SHP77 (cell line): ENCODE measurements around the gene PXDC1.
"Not testable (repeated sequence)": the region's sequence is repeated elsewhere in the genome, so short reads cannot be mapped to it uniquely, and the experiment has no call there.

Source experiments
- DNase-seq, 2 experiments: peaks; one replicate each; lab custom pipeline; 2025; lab: John Stamatoyannopoulos, UW

PXDC1 gene

DNA sequence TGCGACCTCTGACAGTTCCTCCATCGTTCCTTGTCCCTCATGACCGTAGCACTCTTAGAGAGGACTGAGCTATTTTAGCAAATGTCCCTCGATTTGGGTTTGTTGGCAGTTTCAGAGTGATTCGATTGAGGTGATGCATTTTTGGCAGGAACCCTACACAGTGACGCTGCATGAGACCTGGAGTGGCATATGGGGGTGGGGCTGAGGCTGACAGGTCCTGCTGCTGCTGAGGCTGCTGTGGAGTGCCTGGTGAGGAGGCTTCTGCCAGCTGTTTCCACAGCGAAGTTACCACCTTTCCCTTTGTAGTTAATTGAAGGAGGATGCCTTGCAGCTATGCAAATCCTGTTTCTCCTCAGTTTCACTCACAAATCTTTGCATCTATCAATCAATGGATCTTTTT lies 19.8 kb downstream of the PXDC1 start:
- DNase-seq, result peak in 1 of 2 experiments; percentile 7

DNA sequence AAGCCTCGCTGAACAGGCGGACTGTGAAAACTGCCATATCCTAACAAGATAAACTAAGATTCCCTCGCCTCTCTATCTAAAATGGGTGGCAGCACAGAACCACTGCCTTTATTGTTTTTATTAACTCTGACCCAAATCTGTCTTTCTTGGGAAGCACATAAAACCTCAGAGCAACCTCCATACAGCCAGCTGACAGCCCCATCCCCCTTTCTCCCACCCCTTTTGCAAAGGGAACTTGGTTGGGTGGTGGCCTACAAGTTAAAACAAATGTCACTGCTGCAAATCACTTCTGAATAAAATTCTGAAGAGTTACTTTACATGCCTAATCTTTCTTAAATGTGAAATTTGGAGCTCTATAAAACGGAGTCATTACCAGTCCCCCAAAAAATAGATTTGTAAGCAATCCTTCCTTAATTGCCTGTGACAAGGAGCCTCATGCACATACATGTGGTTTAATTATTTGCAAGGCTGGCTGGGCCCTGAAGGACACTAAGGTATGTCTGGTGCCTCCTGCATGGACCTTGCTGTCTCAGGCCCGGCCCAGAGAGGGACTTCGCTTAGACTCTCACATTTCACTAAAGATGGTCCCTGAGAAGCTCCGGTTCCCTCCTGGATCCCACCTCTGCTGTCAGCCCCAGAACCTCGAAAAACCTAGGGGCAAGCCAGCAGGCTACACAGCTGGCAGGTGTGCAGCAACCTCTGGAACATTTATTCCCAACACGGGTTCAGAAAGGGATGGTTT lies 21.7 kb downstream of the PXDC1 start:
- DNase-seq, result no peak

DNA sequence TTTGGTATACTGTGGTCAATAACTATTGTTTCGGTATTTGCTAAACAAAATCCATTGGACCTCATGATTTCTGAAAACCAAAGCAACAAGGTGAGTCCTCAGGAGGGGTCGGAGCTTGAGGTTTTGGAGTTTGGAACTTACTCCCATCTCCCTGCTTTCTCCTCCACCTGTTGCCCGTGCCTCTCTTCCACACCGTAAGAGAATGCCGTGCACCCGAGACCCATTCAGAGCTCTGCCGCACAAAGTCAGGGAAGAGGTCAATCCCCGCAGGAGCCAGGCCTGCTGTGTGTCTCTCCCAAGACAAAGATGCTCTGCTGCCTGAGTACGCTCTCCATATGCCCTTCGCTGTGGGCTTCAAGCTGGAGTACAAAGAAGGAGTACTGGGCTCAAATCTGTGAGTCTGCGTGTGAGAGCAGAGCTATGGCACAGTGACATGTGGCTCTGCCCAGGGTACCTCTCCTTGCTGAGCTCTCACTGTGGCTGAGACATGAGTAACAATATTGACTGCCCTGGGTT lies 23.9 kb downstream of the PXDC1 start:
- no peak for DNase-seq

DNA sequence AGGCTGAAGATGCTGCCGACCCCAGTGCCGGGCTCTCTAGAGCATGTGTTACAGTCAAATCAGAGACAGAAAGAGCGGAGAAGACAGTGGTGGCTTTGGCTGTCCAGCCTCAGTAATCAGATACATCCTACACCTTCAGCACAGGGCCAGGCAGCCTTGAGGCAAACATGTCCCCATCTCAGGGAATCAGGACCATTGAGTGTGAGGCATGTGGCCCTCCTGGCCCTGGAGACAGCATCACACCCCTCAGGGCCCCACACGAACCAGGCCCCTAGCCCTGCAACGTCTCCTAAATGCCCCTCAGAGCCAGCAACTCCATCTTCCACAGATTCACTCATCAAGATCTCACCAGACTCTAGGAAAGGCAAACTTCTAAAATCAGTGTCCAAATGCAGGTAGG lies 24.5 kb downstream of the PXDC1 start:
- DNase-seq, result no peak

DNA sequence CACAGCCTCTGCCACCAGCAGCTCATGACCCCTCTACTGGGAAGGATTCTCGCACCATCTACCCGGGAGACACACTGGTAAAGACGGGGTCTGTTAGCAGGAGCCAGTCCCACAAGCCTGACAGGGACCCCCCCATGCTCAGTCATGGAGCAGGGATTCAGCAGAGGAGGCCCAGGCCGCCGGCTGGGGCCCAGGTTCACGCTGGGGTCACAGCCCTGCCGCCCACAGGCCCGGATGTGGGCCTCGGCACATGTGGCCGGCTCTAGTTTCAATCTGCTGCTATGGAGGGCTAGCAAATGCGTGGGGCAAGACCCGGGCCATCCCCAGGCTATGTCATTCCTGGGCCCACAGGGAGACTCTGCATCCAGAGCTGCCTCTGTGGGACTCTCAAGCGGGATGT lies 25.1 kb downstream of the PXDC1 start:
- no peak for DNase-seq

DNA sequence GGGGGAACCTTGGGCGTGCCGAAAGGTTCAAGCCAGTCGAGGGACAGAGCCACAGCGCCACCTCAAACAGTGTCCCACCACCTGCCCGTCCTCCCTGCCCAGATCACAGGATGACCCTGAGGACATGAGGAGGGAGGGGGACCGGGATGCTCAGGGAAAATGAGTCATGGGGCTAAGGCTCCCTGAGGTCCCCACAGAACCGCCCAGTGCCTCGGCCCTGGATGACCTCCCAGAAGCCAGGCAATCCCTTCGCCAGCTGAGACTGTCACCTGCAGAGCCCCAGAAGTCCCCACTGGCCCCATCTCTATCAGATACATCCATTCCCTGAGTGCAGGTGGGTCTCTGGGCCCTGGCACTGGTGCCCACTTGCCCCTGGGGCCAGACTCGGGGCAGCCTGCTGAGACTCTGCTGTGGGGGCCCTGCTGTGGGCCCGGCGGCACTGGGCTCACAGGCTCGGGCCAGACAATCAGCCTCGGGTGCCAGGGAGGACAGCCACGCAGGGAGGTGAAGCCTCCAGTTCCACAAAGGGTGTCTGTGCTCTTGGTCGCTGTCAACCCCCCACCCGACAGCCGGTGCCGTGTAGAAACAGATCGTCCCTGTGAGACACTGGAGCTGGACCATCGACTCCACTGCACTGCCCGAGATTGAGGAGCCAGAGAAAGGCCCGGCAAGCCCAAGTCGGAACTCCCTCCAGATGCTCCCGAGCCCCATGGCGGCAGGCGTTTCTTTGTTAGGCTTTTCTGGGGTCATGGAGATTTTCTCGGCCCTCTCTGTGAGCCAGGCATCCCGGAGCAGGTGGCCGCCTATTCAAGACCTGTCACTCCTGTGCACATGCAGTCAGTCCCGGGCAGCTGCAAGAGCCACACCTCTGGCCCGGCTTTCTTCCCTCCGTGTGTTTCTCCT lies 26.1 kb downstream of the PXDC1 start:
- no peak for DNase-seq

DNA sequence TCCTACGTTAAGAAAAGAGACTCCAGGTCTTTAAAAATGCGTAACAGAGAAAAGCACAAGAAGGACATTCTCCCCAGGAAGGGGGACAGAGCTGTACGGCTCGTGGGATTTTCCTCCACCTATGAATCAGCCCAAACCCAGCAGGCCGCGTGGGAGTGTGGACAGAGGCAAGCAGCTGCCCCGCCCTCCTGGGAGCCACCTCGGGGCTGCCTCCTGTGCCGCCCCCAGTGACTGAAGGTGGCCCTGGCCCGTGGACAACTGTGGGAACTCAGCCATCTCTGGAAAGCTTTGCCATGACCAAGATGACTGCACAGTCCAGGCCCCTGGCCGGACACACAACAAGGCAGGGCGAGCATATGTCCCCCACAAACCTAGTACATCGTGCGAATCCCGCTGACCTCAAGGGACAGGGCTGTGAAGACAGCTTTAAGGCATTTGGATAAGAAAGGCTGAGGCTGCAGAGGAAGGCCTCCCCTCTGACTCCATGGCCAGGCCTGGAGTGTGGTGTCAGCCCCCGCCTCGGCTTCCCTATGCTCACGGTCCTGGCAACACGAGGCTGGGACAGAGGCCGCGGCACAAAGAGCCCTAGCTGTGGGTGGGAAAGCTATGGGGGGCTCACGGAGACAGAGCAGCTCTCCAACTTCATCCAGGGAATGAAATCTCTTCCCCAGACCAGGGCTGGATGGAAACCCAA lies 26.9 kb downstream of the PXDC1 start:
- DNase-seq, result no peak

DNA sequence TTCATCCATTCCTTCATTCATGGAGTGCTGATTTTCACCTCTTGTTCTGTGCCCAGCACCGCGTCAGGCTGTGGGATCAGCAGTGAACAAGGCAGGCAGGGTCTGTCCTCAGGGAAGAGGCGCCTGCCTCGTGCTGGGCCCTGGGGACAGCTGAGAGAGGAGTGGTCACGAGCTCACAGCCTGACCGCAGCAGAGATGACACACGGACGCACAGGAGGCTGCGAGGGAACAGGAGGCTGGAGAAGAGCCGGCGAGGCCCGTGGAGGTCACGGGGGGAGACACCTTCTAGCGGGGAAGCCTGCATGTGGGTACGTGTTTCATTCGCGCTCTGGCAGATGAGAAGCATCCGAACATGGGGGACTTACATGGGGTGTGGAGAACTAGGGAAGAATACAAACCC lies 27.5 kb downstream of the PXDC1 start:
- no peak for DNase-seq

DNA sequence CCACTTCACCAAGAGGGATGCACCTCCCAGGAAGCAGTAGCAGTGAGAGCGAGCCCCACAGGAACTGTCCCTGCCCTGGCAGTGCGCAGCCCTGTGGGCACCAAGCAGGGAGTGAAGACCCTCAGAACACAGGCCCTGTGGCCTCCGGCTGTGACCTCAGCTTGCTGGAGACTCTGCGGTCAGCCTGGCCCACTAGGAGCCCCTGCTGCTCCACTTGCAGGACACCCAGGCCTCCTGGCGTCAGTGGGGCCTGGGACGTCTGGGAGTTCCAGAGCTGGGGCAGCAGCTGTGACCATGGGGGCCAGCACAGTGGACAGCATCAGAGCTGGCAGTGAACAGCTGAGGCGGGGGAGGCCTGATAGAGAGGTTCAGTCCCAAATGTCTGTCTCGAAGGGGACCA lies 28.3 kb downstream of the PXDC1 start:
- no peak for DNase-seq

DNA sequence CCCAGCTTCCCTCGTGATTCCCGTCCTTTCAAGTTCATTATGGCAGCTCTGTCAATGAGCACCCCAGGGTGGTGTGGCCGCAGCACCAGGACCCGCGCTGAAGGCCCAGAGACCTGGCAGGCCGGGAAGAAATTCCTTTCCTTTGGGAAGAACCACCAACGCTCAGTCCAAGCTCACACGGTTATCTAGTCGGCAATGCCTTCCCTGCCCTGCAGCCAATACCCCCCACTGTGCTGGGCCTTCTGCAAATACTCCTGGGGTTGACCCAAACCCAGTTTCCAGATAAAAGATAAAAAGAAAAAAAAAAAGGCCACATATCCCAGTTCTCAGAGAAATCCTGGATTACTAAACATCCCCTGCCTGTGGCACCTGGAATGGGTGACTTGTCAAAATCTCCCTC lies 28.7 kb downstream of the PXDC1 start:
- DNase-seq, result no peak

DNA sequence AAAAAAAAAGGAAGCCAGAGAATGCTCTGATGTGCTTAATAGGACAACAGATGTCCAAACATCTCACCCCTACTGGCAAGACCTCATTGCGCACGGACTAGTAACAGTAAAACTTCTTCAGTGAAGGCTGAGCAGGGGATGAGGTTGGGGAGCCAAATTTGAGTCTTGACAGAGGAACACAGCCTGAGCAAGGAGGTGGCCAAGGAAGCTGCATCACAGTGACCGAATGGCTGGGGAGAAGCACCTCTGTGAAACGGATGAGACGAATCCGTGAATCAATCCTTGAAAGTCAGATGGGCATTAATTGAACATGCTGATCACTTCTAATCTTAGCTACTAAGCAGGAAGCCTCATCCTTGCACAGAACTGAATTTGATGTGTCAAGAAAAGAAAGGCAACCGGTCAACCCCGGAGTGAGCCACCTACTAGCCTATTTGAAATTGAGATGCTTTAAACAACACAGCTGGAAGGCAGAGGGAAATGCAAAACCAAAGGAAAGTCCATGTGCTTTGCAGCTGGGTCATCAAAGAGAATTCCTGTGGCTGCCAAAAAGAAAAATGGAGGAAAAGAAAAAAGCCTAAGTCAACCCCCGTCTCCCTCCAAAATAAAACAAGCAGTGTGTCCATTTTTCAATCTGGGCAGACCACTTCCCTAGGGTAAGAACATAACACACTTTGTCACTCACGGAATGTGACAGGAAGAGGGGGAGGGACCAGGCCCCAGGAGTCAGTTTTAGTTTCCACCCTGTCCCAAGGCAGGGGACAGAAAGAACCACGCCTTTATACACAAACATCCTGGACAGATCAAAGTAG lies 29.5 kb downstream of the PXDC1 start:
- DNase-seq, result no peak

DNA sequence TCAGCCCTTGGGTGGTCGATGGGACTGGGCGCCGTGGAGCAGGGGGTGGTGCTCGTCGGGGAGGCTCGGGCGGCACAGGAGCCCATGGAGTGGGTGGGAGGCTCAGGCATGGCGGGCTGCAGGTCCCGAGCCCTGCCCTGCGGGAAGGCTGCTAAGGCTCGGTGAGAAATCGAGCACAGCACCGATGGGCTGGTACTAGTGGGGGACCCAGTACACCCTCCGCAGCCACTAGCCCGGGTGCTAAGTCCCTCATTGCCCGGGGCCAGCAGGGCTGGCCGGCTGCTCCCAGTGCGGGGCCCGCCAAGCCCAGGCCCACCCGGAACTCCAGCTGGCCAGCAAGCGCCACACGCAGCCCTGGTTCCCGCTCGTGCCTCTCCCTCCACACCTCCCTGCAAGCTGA lies 30.7 kb downstream of the PXDC1 start:
- not testable (repeated sequence) for DNase-seq

DNA sequence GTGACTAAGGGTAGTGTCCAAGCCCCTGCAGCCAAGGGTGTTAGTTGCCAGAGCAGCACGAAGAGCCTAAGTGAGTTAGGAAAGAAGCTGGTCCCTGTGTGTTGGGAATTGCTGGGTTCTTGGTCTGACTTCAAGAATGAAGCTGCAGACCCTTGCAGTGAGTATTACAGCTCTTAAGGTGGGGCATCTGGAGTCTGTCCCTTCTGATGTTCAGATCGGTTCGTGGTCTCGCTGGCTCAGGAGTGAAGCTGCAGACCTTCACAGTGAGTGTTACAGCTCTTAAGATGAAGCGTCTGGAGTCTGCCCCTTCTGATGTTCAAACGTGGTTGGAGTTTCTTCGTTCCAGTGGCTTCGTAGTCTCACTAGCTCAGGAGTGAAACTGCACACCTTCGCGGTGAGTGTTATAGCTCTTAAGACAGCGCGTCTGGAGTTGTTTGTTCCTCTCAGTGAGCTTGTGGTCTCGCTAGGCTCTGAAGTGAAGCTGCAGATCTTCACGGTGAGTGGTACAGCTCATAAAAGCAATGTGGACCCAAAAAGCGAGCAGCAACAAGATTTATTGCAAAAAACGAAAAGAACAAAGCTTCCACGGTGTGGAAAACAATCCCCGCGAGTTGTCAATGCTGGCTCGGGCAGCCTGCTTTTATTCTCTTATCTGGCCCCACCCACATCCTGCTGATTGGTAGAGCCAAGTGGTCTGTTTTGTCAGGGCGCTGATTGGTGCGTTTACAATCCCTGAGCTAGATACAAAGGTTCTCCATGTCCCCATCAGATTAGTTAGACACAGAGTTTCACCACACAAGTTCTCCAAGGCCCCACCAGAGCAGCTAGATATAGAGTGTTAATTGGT lies 31.8 kb downstream of the PXDC1 start:
- DNase-seq, result no peak

DNA sequence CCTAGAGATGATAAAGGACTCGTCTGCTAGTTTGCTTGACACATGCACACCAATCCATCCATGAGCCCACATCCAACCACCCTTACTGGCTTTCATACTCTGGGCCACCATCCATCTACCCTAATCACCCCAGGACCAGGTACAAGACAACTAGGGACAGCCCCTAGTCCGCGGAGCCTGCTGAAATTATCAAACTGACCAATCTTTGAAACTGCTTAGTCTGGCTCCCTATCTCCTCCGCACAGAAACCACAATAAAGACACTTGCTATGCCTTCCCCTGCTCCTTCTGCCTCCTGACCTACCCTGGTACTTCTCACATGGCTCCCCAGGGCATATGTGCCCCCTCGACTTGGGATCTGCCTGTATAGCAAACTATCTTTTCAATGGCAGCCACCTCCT lies 33.1 kb downstream of the PXDC1 start:
- DNase-seq, result no peak

DNA sequence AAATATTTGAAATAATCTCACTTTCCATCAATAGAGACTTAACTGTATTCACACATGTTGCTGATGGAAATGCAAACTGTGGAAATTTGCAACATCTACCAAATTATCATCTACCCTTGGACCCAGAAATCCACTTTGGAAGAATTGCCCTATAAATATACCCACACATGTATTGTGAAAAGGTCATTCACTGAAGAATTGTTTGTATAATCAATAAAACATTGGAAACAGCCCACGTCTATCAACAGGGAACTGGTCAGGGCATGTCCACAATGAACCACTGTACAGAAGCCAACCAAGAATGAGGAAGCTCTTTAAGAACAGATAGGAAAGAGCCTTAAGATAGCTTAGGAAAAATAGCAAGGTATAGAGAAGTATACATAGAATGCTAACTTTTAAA lies 36.2 kb downstream of the PXDC1 start:
- no peak for DNase-seq

DNA sequence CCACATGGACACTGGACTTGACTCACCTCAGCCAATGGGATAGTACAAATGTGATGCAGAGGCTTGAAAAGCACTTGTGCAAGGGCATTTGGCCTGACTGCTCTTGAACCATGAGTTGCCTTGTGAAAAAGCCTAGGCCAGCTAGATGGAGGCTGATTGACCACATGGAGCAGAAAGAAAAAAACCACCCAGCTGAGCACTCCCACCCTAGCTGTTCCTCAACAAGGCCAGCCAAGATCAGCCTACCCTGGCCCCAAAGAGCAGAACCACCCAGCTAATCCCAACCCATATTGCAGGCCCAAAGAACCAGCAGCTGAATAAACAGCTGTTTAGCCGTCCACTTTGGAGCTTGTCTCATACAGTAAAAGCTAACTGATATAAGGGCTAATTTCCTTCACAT lies 36.7 kb downstream of the PXDC1 start:
- DNase-seq, result no peak

DNA sequence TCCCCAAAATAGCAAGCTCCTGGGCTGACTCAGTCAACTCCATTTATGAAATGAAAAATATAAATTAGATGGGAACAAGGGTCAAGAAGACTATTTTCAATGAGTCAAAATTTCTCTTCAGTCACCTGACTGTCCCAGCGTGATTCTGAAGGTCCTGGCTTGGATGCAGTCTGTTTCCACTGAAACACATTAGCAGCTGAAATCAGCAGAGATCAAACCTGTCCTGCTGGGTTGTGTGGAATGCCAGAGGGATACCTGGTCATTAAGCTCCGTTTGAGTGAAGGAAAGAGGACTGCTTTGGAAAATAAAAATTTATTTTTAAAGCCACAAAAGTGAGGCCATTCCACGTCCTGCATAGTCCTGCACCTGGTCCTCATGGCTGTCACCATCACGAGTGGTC lies 37.4 kb downstream of the PXDC1 start:
- DNase-seq, result no peak

DNA sequence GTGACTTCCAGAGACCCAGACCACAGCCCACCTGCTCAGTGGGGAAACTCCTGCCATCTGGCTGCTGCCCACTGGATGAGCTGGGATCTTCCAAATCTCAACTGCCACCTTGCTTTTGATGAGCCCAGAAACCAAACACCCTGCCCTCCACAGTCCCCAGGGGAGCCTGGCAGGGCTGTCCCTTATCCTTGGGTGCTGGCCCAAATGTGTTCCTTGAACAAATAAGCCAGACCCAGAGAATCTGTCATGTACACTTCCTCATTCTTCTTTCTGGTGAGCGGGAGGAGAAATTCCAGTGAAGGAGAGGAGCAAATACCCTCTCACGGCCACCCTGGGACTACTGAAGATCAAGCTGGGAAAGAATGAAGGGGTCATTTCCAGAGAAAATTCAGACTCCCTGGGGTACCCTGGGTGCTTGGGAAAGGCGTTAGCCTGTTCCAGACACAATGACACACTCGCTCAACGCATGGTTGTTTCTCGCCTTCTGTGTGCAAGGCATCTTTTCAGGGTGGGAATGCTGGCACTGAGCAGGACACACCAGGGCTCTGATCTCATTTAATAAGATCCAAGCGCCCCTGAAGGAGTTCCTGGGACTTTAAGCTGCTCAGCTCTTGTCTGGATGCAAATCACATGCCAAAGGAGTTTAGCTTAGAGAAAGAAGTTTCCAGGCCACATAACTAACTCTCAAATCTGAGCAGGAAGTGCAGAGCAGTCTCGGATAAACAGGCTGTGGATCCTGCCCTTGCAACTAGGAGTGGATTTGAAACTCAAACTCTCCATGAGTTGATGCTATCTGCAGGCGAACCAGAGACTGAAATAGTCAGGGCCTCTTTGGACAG lies 38.5 kb downstream of the PXDC1 start:
- DNase-seq, result no peak

DNA sequence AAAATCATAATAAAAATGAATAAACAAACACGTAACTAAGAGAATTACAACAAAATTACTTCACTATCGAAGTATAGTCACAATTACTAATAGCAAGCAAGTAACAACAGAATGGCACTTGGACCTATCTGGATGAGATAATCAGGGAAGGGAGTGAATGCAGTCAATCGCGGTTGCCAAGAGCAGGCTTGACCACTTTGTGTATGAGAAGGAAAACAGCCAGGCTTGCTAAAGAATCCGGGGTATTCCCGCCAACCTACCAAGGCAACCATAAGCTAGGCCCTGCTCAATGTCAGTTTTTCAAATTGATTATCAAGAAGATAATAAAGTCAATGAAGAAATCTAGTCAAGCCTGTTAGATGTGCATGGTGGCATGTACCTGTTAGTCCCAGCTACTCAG lies 39.7 kb downstream of the PXDC1 start:
- no peak for DNase-seq

DNA sequence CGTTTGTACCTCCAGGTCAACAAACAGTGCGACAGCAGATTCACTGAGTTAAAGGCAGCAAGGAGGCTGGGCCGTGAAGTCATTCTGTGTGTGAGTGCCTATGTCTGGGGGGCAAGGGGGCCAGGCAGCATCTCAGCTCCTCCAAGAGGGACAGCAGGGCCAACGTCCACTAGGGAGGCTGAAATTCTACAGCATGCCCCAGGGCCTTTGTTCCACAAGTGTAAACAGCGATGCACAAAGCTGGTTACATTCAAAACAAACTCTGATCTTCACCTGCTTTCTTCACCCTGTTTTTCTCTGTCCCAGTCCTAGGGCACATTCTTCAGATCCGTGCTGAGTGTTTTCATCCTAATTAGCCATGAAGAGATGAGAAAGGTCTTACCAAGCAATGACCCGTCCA lies 41.1 kb downstream of the PXDC1 start:
- no peak for DNase-seq
